ENCODE measurements around the gene CELSR3.

The CELSR3 gene

GRCh38 chr3:48619541-48620524, 42.9 kb downstream of the CELSR3 start:
- DNase-seq (ENCODE audit: low spot score), result no peak
- no peak for TF ChIP-seq CTCF (IDR thresholded peaks at IDR 0.05)
- H3K27ac ChIP-seq, result peak overlapping the region; percentile 74 to 94
- no peak overlapping the region for H3K4me3 ChIP-seq

- no peak overlapping the region for H3K4me3 ChIP-seq
- peak overlapping the region; percentile 26 to 74 for H3K27ac ChIP-seq
- no peak for TF ChIP-seq CTCF (IDR thresholded peaks at IDR 0.05)
- DNase-seq (ENCODE audit: low spot score), result no peak
These were observed 45.1 kb downstream of the CELSR3 start for GRCh38 chr3:48617559-48617958.

- no peak for DNase-seq (ENCODE audit: low spot score)
- H3K4me3 ChIP-seq, result no peak overlapping the region
- no peak for TF ChIP-seq CTCF (IDR thresholded peaks at IDR 0.05)
- H3K27ac ChIP-seq, result no peak overlapping the region
These were observed 48.6 kb downstream of the CELSR3 start for GRCh38 chr3:48614044-48614443.

GRCh38 chr3:48612309-48612708, 50.4 kb downstream of the CELSR3 start:
- DNase-seq (ENCODE audit: low spot score), result no peak
- Histone ChIP-seq H3K4me3 (no peak overlapping the region), H3K27ac (no peak overlapping the region)
- no peak for TF ChIP-seq CTCF (IDR thresholded peaks at IDR 0.05)

GRCh38 chr3:48609088-48610005, 53.3 kb downstream of the CELSR3 start, which contains the start of gene UQCRC1:
UQCRC1 (minus strand) TSS chr3:48609646; CDS start chr3:48609620, 26 bp downstream.
- peak within 1 kb of the TSS; percentile 83 to 88 for H3K27ac ChIP-seq
- peak; percentile 79 for TF ChIP-seq CTCF (IDR thresholded peaks at IDR 0.05)
- peak within 1 kb of the TSS; percentile 85 for H3K4me3 ChIP-seq
- peak; percentile 93 for DNase-seq (ENCODE audit: low spot score)

GRCh38 chr3:48607519-48607918, 55.2 kb downstream of the CELSR3 start:
- no peak for TF ChIP-seq CTCF (IDR thresholded peaks at IDR 0.05)
- Histone ChIP-seq H3K4me3 (no peak overlapping the region), H3K27ac (no peak overlapping the region)
- DNase-seq (ENCODE audit: low spot score), result no peak
